Smooth muscle cell (in vitro differentiated cells): Measurements from ENCODE around the gene CHCHD10. TPM values are rescaled to one million over a fixed set of nuclear protein-coding genes. Genes with fewer than 3 reads are reported as not detected.
"Not testable (repeated sequence)": the region's sequence is repeated elsewhere in the genome, so short reads cannot be mapped to it uniquely, and the experiment has no call there.

Source experiments
- DNase-seq: peaks from one replicate; lab custom pipeline; 2025; ENCODE audit not compliant: unreplicated experiment; lab: John Stamatoyannopoulos, UW
- H2AFZ ChIP-seq: fragments of 200-600 bp; sonication (generic); 2 replicates; pipeline ENCODE4 v1.6.0; 2016; ENCODE audit warnings: antibody characterized with exemption, low read depth, mild to moderate bottlenecking
- H3F3A ChIP-seq: fragments of 200-600 bp; sonication (generic); 2 replicates; pipeline ENCODE4 v1.6.0; 2017; ENCODE audit warnings: antibody characterized with exemption, low read depth
- H3K27ac ChIP-seq: fragments of 200-600 bp; sonication (generic); 2 replicates; pipeline ENCODE4 v1.5.1; 2016; ENCODE audit warnings: low read depth, mild to moderate bottlenecking
- H3K27me3 ChIP-seq: fragments of 200-600 bp; sonication (generic); 2 replicates; pipeline ENCODE4 v1.6.1; 2016; ENCODE audit warnings: low read depth, mild to moderate bottlenecking
- H3K36me3 ChIP-seq: fragments of 200-600 bp; sonication (generic); 2 replicates; pipeline ENCODE4 v1.5.1; 2016; ENCODE audit warnings: low read depth
- H3K4me1 ChIP-seq: fragments of 200-600 bp; sonication (generic); 2 replicates; pipeline ENCODE4 v1.5.1; 2016; ENCODE audit warnings: low read depth
- H3K4me2 ChIP-seq: fragments of 200-600 bp; sonication (generic); 2 replicates; pipeline ENCODE4 v1.6.0; 2016; ENCODE audit warnings: mild to moderate bottlenecking
- H3K4me3 ChIP-seq: fragments of 200-600 bp; sonication (generic); 2 replicates; pipeline ENCODE4 v1.5.1; 2016; ENCODE audit warnings: mild to moderate bottlenecking
- H3K79me2 ChIP-seq: fragments of 200-600 bp; sonication (generic); 2 replicates; pipeline ENCODE4 v1.6.0; 2016; ENCODE audit warnings: low read depth, mild to moderate bottlenecking
- H3K9ac ChIP-seq: fragments of 200-600 bp; sonication (generic); 2 replicates; pipeline ENCODE4 v1.6.0; 2016; ENCODE audit warnings: low read depth
- H3K9me3 ChIP-seq: fragments of 200-600 bp; sonication (generic); replicated peaks from 2 replicates; pipeline ENCODE4 v1.5.1; 2016; ENCODE audit warnings: low read depth
- H4K20me1 ChIP-seq: fragments of 200-600 bp; sonication (generic); 2 replicates; pipeline ENCODE4 v1.6.0; 2016; ENCODE audit warnings: low read depth
- WGBS: methylation state at CpG from one replicate; pipeline ENCODE4 v1.1.7; 2016; ENCODE audit warnings: low lambda C conversion rate; 5-methylcytosine and 5-hydroxymethylcytosine counted together
- polyA plus RNA-seq: library from polyadenylated mRNA; unstranded; fragments of >200 nt; fragmentation: Nextera tagmentation; extraction: Ambion mirVana; gene quantifications from 2 replicates; pipeline ENCODE4 v1.2.1, GENCODE V29; 2016
- total RNA-seq: library from RNA; depleted of rRNA; stranded (reverse); fragments of >200 nt; gene quantifications from 2 replicates; pipeline ENCODE4 v1.2.3, GENCODE V29; 2014
- TF ChIP-seq, protein P1 (sequence below): fragments of 200-600 bp; sonication (generic); IDR thresholded peaks from 2 replicates; pipeline ENCODE4 v1.5.1; 2017; ENCODE audit warnings: borderline replicate concordance, mild to moderate bottlenecking, antibody characterized with exemption; ENCODE audit not compliant: insufficient read depth, poor library complexity, severe bottlenecking

The CHCHD10 gene
- total and polyA plus RNA-seq, 2 experiments from 2014 or later: 4.9 to 57.6 TPM

GRCh38 chr22:23743303-23743705, 24.5 kb downstream of the CHCHD10 start:
- Histone ChIP-seq H3K79me2 (peaks cover 16% of the 10 kb centered on the region), H3K27me3 (no peaks in the 10 kb centered on the region), H3K9me3 (no peaks in the 10 kb centered on the region), H4K20me1 (peaks cover 59% of the 10 kb centered on the region), H3K4me1 (no peaks in the 10 kb centered on the region), H3K9ac (no peak overlapping the region), H2AFZ (no peak overlapping the region), H3K27ac (no peak overlapping the region), H3F3A (no peaks in the 10 kb centered on the region), H3K36me3 (peaks cover 9% of the 10 kb centered on the region), H3K4me3 (no peak overlapping the region), H3K4me2 (no peak overlapping the region)
- WGBS: 95% methylated on average over 2 of the region's 2 CpGs
- TF ChIP-seq, protein P1, sequence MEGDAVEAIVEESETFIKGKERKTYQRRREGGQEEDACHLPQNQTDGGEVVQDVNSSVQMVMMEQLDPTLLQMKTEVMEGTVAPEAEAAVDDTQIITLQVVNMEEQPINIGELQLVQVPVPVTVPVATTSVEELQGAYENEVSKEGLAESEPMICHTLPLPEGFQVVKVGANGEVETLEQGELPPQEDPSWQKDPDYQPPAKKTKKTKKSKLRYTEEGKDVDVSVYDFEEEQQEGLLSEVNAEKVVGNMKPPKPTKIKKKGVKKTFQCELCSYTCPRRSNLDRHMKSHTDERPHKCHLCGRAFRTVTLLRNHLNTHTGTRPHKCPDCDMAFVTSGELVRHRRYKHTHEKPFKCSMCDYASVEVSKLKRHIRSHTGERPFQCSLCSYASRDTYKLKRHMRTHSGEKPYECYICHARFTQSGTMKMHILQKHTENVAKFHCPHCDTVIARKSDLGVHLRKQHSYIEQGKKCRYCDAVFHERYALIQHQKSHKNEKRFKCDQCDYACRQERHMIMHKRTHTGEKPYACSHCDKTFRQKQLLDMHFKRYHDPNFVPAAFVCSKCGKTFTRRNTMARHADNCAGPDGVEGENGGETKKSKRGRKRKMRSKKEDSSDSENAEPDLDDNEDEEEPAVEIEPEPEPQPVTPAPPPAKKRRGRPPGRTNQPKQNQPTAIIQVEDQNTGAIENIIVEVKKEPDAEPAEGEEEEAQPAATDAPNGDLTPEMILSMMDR: no peak
- DNase-seq: no peak

- TF ChIP-seq, protein P1: no peak
- Histone ChIP-seq H3K79me2 (peaks cover 10% of the 10 kb centered on the region), H3K27me3 (no peaks in the 10 kb centered on the region), H3K9ac (no peak overlapping the region), H3K4me1 (no peaks in the 10 kb centered on the region), H2AFZ (no peak overlapping the region), H3F3A (no peaks in the 10 kb centered on the region), H3K27ac (no peak overlapping the region), H3K36me3 (peaks cover 9% of the 10 kb centered on the region), H4K20me1 (peaks cover 53% of the 10 kb centered on the region), H3K9me3 (no peaks in the 10 kb centered on the region), H3K4me2 (no peak overlapping the region), H3K4me3 (no peak overlapping the region)
- WGBS: 92% methylated on average over 7 of the region's 7 CpGs
- DNase-seq: no peak
Measured at GRCh38 chr22:23742505-23743264, 25.1 kb downstream of the CHCHD10 start.

- no peaks in the 10 kb centered on the region for H3K27me3 ChIP-seq
- no peaks in the 10 kb centered on the region for H3K36me3 ChIP-seq
- TF ChIP-seq, protein P1: no peak
- H2AFZ ChIP-seq: no peak overlapping the region
- peaks cover 20% of the 10 kb centered on the region for H4K20me1 ChIP-seq
- H3K4me2 ChIP-seq: no peak overlapping the region
- no peak overlapping the region for H3K4me3 ChIP-seq
- H3K9me3 ChIP-seq: no peaks in the 10 kb centered on the region
- no peaks in the 10 kb centered on the region for H3K79me2 ChIP-seq
- no peaks in the 10 kb centered on the region for H3F3A ChIP-seq
- H3K9ac ChIP-seq: no peak overlapping the region
- no peak for DNase-seq
- no peak overlapping the region for H3K27ac ChIP-seq
- H3K4me1 ChIP-seq: no peaks in the 10 kb centered on the region
Measured at GRCh38 chr22:23737696-23738095, 30.1 kb downstream of the CHCHD10 start.

- DNase-seq, H3K9me3 ChIP-seq, H4K20me1 ChIP-seq, H3K36me3 ChIP-seq, H2AFZ ChIP-seq, H3K9ac ChIP-seq, H3K4me1 ChIP-seq, H3K4me2 ChIP-seq, H3K27ac ChIP-seq, H3K4me3 ChIP-seq, H3F3A ChIP-seq, H3K27me3 ChIP-seq, H3K79me2 ChIP-seq: not testable (repeated sequence)
- WGBS: 91% methylated on average over 4 of the region's 4 CpGs
Measured at GRCh38 chr22:23728108-23728507, 39.7 kb downstream of the CHCHD10 start.
